Measurements from ENCODE around the gene NUP98.

DNA sequence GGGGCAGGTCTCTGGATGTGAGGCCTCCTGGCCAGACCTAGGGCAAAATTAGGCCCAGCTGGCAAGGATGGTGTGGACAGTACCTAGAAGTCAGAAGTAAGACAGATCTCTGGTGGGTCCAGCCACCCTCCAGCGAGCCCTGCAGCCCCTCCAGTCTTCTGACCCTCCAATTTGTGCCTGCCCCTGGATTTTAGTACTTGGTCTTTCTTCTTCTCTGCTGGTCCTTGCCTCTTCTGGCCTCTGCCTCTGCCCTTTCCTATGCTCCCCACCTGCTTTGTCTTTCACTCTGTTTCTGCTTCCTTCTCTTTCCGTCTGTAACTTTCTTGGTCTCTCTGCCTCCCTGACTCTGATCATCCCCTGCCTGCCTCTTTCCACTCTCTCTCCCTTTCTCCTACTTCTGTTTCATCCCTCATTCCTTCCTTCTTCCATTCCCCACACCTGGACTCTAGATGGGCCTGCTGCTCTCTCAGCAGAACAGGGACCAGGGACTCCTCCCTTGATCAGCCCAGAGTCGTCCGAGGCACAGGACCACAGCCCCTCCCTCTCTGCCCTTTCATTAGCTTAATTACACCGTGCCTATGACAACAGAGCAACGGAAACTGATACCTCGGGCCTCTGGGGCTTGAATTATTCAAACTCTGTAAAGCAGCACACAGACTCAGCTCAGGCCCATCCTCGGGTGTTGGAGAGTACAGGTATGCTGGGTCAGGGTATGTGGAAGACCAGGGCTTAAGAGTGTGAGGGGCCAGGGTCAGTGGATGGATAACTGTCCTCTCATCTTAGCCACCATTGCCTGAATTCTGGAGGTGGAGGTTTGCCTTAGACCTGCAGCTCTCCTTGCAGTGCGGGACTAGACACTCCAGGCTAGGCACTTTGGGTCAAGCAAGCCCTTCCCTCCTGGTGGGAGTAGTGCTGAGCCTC is 125.8 kb downstream of the NUP98 start, which contains the start of gene CHRNA10:
- TF ChIP-seq FOXK2 (IDR thresholded peaks at IDR 0.05), result no peak
- no peak for TF ChIP-seq TARDBP (IDR thresholded peaks at IDR 0.05)
- TF ChIP-seq SUZ12 (IDR thresholded peaks at IDR 0.05), result no peak
- TF ChIP-seq NFRKB (IDR thresholded peaks at IDR 0.05), result no peak
- TF ChIP-seq SP1 (IDR thresholded peaks at IDR 0.05), result no peak
- TF ChIP-seq CTBP1 (IDR thresholded peaks at IDR 0.05; ENCODE audit: borderline replicate concordance), result no peak
- no peak for TF ChIP-seq ARNT (IDR thresholded peaks at IDR 0.05)

All from HEK293T (cell line).